Panc1 (cell line): Measurements from ENCODE around the gene GKAP1. TPM values are rescaled to one million over a fixed set of nuclear protein-coding genes. Genes with fewer than 3 reads are reported as not detected.
"Not testable (repeated sequence)": the region's sequence is repeated elsewhere in the genome, so short reads cannot be mapped to it uniquely, and the experiment has no call there.

Source experiments
- ATAC-seq: fragments of 200-7000 bp; cut with Tn5 transposase; 2 replicates; pipeline ENCODE4 v1.9.1; 2020; ENCODE audit warnings: mild to moderate bottlenecking, moderate library complexity
- BruUV-seq: library from RNA; stranded (reverse); fragments of 400-500 nt; replicated peaks from 2 replicates; lab custom pipeline; 2021; lab: Mats Ljungman, UMichigan
- CTCF ChIA-PET: fragments of 300-600 bp; sonication (Branson Sonifier 250); formaldehyde crosslinking; loops from one replicate; lab custom pipeline; 2022; ENCODE audit warnings: antibody characterized with exemption; lab: Charles Lee
- POLR2A ChIA-PET: fragments of 300-600 bp; sonication (Branson Sonifier 250); formaldehyde crosslinking; loops from one replicate; lab custom pipeline; 2022; ENCODE audit warnings: antibody characterized with exemption; lab: Charles Lee
- DNase-seq: peaks from one replicate; pipeline ENCODE4 v3.0.0-alpha.2; 2010; ENCODE audit warnings: low read depth, low spot score
- H3K27ac ChIP-seq: 2 replicates; pipeline ENCODE4 v1.5.1; 2011; ENCODE audit warnings: mild to moderate bottlenecking, low read length, inconsistent platforms
- H3K27me3 ChIP-seq: fragments of 200-500 bp; sonication (Bioruptor generic); 2 replicates; pipeline ENCODE4 v1.6.0; 2014; ENCODE audit warnings: low read length, inconsistent platforms; ENCODE audit not compliant: control insufficient read depth, insufficient read depth
- H3K36me3 ChIP-seq: fragments of 200-500 bp; sonication (Bioruptor generic); 2 replicates; pipeline ENCODE4 v1.5.1; 2014; ENCODE audit warnings: inconsistent platforms, mild to moderate bottlenecking, low read length, moderate library complexity; ENCODE audit not compliant: control insufficient read depth, insufficient read depth
- H3K4me1 ChIP-seq: 2 replicates; pipeline ENCODE4 v1.5.1; 2011; ENCODE audit warnings: inconsistent platforms, mild to moderate bottlenecking, low read length, moderate library complexity; ENCODE audit not compliant: control insufficient read depth, insufficient read depth
- H3K4me3 ChIP-seq, 2 experiments: 2 replicates each; pipeline ENCODE4 v1.5.1; 2011 to 2012; ENCODE audit warnings: low read depth in 2 of 2, low read length in 2 of 2, mild to moderate bottlenecking in 2 of 2, inconsistent platforms in 1 of 2, moderate library complexity in 1 of 2
- H3K9me3 ChIP-seq: fragments of 200-500 bp; sonication (Bioruptor generic); 2 replicates; pipeline ENCODE4 v1.5.1; 2014; ENCODE audit warnings: low read depth, mild to moderate bottlenecking, inconsistent platforms, low read length, moderate library complexity; ENCODE audit not compliant: control insufficient read depth, insufficient read depth
- CTCF ChIP-seq: fragments of 450-650 bp; IDR thresholded peaks from 2 replicates; pipeline ENCODE4 v1.5.1; 2017; ENCODE audit warnings: mild to moderate bottlenecking
- POLR2AphosphoS5 ChIP-seq: IDR thresholded peaks from 2 replicates; pipeline ENCODE4 v1.6.1; 2012; ENCODE audit warnings: mild to moderate bottlenecking, low read depth, low read length, moderate library complexity
- REST ChIP-seq, 2 experiments: IDR thresholded peaks; 2 replicates each; pipeline ENCODE4 v1.6.1; 2011 to 2012; ENCODE audit warnings: low read depth in 2 of 2, control low read depth in 1 of 2, low read length in 1 of 2, mild to moderate bottlenecking in 1 of 2, moderate library complexity in 1 of 2; ENCODE audit not compliant: insufficient read depth in 1 of 2
- SIN3A ChIP-seq: IDR thresholded peaks from 2 replicates; pipeline ENCODE4 v1.6.1; 2012; ENCODE audit warnings: low read depth, mild to moderate bottlenecking, low read length, moderate library complexity, borderline replicate concordance; ENCODE audit not compliant: insufficient read depth
- TCF7L2 ChIP-seq: IDR thresholded peaks from 2 replicates; pipeline ENCODE4 v1.6.1; 2011; ENCODE audit warnings: mild to moderate bottlenecking, low read depth, low read length, inconsistent platforms
- in situ Hi-C: cut with HindIII; loops from 2 replicates; pipeline ENCODE4 v1.10.0; 2016; ENCODE audit warnings: low sequenced_read_pairs, low pct_unique_long_range_greater_than_20kb
- intact Hi-C: fragments of 100-400 bp; cut with micrococcal nuclease; formaldehyde crosslinking; loops from one replicate; pipeline ENCODE4 v1.10.0; 2022; ENCODE audit not compliant: unreplicated experiment
- total RNA-seq: library from RNA; stranded (reverse); gene quantifications from one replicate; pipeline ENCODE4 v1.2.1, GENCODE V29; 2021; ENCODE audit not compliant: unreplicated experiment

The GKAP1 gene
- total RNA-seq, 1 experiment from 2014 or later, result 5.2 TPM

GRCh38 chr9:83706676-83707517, 110.7 kb downstream of the GKAP1 start:
- CTCF ChIA-PET, result no interaction called here
- in situ Hi-C loops, result no loop called here
- POLR2A ChIA-PET, result interaction anchor here (0.6 to 1.0 kb wide), 2 partner anchors 10 to 241 kb away, joined by 3 to 8 read pairs; no protein-coding TSS in a partner anchor

GRCh38 chr9:83705219-83705651, 112.3 kb downstream of the GKAP1 start:
- POLR2A ChIA-PET, result not testable (repeated sequence)

More at GRCh38 chr9:83706676-83707517, 110.7 kb downstream of the GKAP1 start:
- Histone ChIP-seq H3K4me1 (peaks cover 16% of the 10 kb centered on the region), H3K36me3 (no peaks in the 10 kb centered on the region; the same call in 1 of the 2 replicates), H3K9me3 (no peaks in the 10 kb centered on the region), H3K27ac (peak overlapping the region; percentile 78), H3K4me3 (peak overlapping the region; percentile 85 to 92), H3K27me3 (no peaks in the 10 kb centered on the region)
- DNase-seq (no peak), ATAC-seq (peak; percentile 32)
- TF ChIP-seq SIN3A (no peak), TCF7L2 (no peak), CTCF (no peak), REST (IDR thresholded peaks at IDR 0.05; ENCODE audit: insufficient read depth in 1 of 2, low read depth in 2 of 2, low read length in 1 of 2) (no peak), POLR2AphosphoS5 (no peak)
- intact Hi-C loops, result no loop called here
- no TSS peak for BruUV-seq

GRCh38 chr9:83701769-83702168, 115.8 kb downstream of the GKAP1 start:
- H3K27ac ChIP-seq, result peak overlapping the region; percentile 54; the same call in 1 of the 2 replicates
- ChIA-PET POLR2A (no interaction called here), CTCF (no interaction called here)
- no peak overlapping the region for H3K4me3 ChIP-seq
- ATAC-seq (peak; percentile 43; the same call in 1 of the 2 replicates), DNase-seq (no peak)
- in situ Hi-C loops (no loop called here), intact Hi-C loops (no loop called here)
- H3K36me3 ChIP-seq, result no peaks in the 10 kb centered on the region; the same call in 1 of the 2 replicates
- BruUV-seq, result no TSS peak
- H3K4me1 ChIP-seq, result peaks cover 30% of the 10 kb centered on the region
- H3K9me3 ChIP-seq, result no peaks in the 10 kb centered on the region
- no peaks in the 10 kb centered on the region for H3K27me3 ChIP-seq
- TF ChIP-seq POLR2AphosphoS5 (no peak), CTCF (no peak), REST (IDR thresholded peaks at IDR 0.05; ENCODE audit: insufficient read depth in 1 of 2, low read depth in 2 of 2, low read length in 1 of 2) (no peak), SIN3A (no peak), TCF7L2 (no peak)

More at GRCh38 chr9:83705219-83705651, 112.3 kb downstream of the GKAP1 start:
- H3K27me3 ChIP-seq, CTCF ChIA-PET, H3K27ac ChIP-seq, H3K36me3 ChIP-seq, H3K9me3 ChIP-seq, in situ Hi-C loops, ATAC-seq, intact Hi-C loops, DNase-seq, BruUV-seq: not testable (repeated sequence)
- Histone ChIP-seq H3K4me1 (peaks cover 28% of the 10 kb centered on the region), H3K4me3 (peak overlapping the region in 1 of 2 experiments; percentile 85; a peak in 2 of 4 replicates)
